NCI-H2171 (cell line): ENCODE results near the gene ENO2.
"Not testable (repeated sequence)": the region's sequence is repeated elsewhere in the genome, so short reads cannot be mapped to it uniquely, and the experiment has no call there.

Source experiments
- DNase-seq: peaks from one replicate; lab custom pipeline; 2025; lab: John Stamatoyannopoulos, UW

Gene ENO2

DNA sequence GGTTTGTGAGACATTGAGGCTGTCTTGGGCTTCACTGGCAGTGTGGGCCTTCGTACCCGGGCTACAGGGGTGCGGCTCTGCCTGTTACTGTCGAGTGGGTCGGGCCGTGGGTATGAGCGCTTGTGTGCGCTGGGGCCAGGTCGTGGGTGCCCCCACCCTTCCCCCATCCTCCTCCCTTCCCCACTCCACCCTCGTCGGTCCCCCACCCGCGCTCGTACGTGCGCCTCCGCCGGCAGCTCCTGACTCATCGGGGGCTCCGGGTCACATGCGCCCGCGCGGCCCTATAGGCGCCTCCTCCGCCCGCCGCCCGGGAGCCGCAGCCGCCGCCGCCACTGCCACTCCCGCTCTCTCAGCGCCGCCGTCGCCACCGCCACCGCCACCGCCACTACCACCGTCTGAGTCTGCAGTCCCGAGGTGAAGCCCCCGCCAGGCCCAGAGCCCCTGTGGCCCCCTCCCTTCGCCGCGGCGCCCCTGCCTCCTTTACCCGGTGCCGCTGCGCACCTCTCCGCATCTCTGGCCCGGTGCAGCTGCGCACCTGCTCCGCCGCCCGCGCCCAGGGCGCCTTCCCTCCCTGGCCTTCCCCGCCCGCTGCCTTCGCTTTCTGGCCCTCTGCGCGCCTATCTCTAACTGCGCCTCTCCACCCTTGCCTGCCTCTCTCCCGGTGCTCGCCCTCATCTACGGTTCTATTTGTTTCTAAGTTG, at the start of gene ENO2:
ENO2 (plus strand) TSS at position 335 of the 701 bp plus-strand sequence. CDS start 1,253 bp downstream, outside the sequence.
- DNase-seq: peak; percentile 100

DNA sequence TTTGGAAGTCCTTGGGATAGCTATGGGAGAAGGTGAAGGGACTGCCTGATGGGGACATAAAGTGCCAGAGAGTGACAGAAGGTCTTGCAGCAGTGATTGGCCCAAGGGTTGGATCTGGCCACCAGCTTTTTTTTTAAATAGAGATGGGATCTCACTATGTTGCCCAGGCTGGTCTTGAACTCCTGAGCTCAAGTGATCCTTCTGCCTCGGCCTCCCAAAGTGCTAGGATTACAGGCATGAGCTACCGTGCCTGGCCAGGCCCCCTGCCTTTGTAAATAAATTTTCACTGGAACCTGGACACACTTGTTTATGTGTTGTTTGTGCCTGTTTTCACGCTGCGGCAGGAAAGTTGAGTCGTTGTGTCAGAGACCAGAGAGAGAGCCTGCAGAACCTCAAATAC, 49.1 kb upstream of the ENO2 start:
- not testable (repeated sequence) for DNase-seq

DNA sequence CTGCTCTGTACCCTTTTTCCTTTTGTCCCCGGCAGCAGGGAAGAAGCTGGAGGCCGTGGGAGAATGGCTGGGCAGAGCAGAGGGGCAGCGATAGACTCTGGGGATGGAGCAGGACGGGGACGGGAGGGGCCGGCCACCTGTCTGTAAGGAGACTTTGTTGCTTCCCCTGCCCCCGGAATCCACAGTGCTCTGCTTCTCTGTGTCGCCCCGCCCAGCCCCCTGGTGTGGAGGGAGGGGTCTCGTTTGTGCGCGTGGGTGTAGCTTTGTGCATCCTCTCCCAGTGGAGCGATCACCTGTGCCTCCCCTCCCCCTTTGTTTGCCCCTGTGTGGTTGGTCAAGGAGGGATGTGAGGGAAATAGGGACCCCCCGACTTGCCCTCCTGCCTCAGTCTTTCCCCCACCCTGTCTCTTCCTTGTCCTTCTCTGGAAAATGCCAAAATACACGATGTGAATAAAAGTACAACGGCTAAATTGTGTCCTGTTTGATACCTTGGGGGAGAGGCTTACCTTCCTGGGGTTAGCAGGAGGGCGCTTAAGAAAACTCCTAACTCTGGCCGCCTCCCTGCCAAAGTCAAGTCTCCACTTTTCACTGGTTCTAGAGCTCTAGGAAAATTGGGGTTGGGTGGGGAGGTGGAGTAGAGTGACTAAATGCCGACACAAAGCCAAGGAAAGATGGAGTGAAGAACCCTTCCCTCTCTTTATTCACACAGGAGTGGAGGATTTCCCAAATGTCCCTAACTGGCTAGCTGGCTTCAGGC, 48.0 kb upstream of the ENO2 start:
- DNase-seq: no peak

DNA sequence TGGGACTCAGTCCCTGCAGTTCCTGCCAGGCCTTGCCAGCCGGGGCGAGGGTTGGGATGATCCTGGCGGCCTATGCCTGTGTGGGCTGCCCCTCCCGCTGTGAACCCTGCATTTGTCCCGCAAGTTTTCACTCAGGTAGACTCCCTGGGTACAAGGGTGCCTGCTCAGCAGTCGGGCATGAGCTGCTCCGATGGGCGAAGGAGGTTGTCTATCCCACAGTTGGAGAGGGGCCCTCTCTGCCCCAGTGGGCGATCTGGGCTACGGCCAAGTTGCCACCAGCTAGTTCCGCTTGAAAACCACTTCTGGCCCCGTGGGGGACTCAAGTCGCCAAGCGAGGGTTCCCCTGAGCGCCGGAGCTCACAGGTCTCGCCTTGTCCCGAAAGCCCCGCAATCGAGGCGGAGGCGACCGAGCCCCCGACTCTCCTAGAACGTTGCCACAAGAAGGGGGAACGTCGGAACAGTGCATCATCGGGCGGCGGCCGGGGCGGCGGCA, 47.4 kb upstream of the ENO2 start:
- no peak for DNase-seq

DNA sequence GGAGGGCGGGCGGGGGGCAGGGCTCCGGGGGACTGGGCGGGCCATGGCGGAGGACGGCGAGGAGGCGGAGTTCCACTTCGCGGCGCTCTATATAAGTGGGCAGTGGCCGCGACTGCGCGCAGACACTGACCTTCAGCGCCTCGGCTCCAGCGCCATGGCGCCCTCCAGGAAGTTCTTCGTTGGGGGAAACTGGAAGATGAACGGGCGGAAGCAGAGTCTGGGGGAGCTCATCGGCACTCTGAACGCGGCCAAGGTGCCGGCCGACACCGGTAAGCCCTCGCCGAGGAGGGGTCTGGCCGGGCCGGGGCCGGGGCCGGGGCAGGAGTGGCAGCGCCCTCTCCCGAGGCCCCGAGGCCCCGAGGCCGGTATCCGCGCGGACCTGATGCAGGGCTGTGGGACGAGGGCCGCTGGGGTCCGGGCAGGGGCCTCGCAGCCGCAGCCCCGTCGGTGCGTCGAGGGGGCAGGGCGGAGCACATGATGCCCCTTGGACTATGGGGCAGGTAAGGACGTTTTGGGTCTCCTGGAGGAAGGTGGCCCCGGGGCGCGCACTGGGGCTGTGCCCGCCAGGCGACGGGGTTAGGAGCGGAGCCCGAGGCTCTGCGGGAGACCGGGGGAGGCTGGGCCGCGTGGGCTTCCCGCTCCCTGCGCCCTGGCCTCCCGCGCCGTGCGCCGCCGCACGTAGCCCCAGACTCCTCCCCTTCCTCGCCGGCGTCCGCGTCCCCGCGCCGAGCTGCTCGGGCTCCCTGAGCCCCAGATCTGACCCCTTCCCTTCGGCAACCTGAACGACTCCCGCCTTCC, 46.8 kb upstream of the ENO2 start, which contains the start of gene TPI1:
TPI1 (plus strand) TSS at position 119 of the 798 bp plus-strand sequence; CDS start at position 155, 36 bp downstream.
- peak; percentile 100 for DNase-seq

DNA sequence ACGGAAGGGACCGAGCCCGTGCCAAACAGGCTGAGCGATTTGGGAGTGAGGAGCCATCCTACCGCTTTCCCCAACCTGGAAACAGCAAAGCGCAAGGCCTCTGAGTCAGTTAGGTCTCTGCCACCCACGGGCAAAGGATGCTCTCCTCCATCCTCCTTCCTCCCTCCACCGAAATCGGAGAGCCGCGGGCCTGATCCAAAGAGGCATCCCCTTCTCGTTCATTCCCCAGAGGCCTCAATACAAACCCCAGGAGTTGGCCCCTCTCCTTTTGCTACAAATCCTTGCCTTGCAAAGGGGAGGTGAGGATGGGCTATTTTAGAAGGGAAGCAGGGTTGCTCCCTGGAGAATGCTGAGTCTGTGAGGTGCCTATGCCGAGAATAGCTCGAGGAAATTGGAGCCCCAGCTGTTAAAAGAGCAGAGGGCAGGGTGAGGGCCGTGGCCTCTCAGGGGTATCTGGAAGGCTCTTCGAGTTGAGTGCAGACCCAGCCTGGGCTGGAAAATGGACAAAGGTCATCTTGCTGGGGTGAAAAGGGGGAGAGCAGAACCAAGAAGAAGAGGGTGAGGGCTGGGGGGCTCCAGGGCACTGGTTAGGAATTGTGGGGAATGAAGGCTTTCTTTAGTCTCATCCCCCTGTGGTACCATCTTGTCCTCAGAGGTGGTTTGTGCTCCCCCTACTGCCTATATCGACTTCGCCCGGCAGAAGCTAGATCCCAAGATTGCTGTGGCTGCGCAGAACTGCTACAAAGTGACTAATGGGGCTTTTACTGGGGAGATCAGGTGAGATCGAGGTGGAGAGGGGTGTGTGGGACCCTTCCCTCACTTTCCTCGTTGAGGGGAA, 46.0 kb upstream of the ENO2 start:
- DNase-seq: peak; percentile 89

DNA sequence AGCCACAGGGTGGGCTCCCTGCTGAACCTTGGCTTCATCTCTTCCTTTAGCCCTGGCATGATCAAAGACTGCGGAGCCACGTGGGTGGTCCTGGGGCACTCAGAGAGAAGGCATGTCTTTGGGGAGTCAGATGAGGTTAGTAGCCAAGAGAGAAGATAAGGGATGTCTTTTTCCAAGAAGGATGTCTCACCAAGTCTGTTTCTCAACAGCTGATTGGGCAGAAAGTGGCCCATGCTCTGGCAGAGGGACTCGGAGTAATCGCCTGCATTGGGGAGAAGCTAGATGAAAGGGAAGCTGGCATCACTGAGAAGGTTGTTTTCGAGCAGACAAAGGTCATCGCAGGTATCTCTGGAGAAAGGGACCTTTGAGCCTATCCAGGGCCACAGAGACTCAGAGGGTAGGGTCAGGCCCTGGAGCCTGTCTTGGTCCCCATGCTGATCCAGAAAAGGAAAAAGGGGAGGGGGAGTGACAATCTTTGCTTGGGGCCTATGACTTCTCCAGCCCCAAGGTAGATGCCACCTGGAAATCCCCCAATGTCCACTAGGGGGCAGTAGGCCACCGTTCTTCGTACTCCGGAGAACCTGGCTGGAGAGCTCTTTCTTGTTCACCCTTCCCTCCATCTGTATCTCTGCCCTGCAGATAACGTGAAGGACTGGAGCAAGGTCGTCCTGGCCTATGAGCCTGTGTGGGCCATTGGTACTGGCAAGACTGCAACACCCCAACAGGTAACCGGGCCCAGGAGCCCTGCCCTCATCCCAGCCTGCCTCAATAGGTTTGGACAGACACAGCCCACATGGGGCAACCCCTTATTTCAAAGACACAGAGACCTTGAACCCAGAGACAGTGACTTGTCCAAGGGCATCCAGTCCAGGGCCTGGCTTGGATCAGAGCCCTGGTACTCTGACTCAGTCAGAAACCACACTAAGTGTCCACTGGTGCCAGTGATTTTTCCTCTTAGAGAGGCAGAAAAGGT, 45.0 kb upstream of the ENO2 start:
- DNase-seq: peak; percentile 98

DNA sequence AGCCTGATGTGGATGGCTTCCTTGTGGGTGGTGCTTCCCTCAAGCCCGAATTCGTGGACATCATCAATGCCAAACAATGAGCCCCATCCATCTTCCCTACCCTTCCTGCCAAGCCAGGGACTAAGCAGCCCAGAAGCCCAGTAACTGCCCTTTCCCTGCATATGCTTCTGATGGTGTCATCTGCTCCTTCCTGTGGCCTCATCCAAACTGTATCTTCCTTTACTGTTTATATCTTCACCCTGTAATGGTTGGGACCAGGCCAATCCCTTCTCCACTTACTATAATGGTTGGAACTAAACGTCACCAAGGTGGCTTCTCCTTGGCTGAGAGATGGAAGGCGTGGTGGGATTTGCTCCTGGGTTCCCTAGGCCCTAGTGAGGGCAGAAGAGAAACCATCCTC, 44.1 kb upstream of the ENO2 start:
- not testable (repeated sequence) for DNase-seq

DNA sequence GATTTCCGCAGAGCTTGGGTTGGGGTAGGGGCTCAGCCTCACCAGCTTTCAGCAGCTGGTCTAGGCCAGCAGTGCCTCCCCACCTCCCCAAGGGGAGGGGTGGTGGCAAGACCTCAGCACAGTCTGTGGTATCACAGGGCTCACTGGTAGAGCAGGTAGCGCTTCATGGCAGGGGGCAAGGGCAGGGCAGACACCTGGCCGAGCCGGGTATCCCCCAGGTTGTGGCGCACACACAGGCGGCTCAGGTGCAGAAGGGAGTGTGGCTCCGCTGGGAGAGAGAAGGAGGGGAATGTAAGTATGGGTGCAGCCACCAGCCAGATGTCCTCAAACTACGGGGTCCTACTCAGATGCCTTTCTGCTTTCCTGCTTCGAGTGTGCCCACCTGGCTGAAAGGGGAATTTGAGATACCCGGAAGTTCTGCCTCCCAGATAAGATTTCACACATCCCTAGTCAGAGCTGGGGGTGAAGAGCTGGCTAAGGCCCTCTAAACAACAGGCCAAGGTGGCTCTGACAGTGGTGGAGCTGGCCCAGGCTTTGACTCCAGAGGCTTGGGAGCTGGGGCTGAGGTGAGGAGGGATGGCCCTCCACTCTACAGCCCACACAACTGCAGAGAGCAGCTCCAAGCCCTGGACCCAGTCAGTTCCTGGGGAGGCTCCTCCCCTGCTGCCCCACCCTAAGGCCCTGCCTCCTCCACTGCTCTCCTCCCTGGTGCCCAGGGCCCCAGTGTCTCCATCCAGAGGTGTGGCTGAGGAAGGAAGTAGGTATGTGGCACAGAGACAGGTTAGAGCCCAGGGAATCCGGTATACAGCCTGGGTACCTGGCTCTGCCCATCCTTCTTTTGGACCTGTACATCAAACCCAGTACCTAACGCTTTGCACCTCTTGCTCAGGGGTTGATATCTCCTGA, 43.1 kb upstream of the ENO2 start:
- peak; percentile 91 for DNase-seq

DNA sequence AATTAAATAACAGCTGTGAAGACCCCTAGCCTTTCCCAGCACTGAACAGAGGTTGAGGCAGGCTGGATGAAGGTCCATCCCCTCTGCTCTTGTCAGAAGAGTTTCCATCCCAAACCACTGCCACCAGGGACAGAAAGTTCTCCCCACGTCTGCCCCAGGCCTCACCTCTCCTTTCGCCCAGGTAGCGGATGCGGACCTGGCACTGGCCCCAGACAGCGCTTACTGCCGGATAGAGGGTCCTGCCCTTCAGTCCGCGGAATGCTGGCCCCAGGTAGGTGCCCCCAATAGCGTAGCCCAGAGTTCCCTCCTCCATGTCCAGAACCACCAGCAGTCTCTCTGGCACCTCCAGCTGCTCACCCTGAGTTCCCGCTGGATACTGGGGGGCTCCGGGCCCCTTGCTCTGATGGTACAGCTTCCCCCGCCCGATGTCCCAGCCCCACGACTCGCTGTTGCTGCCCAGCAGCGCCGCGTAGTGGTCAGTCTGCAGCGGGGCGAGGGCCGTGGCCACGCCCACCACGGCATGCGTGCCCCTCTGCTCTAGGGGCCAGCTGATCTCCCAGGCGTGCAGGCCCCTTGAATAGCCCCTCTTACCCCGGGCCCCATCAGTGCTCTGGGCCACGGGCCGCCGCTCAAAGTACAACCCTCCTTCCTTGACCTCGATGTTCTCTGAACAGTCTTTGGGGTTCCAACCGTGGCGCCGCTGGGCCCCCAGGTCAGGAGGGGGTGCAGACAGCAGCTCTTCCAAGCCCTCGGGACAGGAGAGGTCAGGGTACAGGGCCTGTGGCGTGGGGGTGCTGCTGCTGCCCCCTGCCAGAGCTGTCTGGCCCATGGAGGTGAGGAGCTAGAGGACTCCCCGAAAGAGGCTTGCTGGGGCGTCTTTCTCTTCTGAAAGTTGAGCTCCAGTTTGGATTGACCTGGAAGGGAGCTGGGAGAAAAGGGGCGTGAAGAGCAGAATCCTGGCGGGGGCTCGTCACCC, 42.0 kb upstream of the ENO2 start:
- DNase-seq: peak; percentile 100

DNA sequence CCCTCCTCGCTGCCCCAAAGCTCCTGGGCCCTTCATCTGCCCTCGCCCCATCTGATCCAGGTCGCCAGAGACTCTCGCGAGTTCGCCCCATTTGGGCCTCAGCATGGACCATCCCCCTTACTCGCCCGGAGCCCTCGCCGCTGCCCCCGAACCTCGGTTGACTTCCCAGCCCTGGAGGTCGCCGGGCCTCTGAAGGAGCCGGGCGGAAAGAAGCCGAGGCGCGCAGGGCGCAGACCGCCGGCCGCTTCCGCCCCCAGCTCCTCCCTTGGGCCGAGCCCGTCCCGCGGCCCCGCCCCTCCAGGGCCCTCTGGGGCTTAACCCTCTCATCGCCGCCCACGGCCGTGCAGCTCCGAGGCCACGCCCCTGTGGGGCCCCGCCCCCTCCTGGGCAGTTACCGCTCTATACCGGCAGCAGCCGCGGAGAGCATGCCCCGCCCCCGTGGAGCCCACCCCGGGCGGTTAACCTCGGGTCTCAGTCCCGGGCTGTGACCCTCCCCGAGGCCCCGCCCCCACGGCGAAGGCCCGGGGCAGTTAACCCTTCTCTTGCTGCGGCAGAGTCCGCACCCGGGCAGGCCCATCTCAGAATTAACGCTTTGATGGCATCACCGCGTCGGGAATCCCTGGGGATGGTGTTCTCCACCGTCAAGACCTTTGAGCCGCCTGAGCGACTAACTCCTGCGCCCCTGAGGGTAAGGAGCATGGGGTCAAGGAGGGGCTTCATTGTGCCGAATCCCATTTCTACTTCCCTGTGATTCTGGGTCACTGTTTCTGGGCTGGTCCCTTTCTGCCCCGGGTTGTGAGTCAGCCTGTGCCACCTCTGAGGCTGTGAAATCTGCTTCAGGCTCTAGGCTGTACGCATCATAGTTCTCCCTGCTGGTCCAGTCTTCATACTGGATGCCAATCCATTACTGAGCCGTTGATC, 41.0 kb upstream of the ENO2 start, which contains the start of gene SPSB2:
SPSB2 (minus strand) TSS at position 210 of the 921 bp plus-strand sequence. CDS start 402 bp downstream, outside the sequence.
- DNase-seq: peak; percentile 100

DNA sequence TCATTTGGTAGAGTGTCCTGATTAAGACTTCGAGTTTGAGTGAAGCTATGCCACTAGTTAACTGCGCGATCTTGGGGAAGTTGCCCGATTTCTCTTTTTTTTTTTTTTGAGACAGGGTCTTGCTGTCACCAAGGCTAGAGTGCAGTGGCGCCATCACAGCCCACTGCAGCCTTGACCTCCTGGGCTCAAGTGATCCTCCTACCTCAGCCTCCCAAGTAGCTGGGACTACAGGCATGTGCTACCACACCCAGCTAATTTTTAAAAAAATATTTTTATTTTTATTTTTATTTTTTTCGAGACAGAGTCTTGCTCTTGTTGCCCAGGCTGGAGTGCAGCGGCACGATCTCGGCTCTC, 40.4 kb upstream of the ENO2 start:
- not testable (repeated sequence) for DNase-seq

DNA sequence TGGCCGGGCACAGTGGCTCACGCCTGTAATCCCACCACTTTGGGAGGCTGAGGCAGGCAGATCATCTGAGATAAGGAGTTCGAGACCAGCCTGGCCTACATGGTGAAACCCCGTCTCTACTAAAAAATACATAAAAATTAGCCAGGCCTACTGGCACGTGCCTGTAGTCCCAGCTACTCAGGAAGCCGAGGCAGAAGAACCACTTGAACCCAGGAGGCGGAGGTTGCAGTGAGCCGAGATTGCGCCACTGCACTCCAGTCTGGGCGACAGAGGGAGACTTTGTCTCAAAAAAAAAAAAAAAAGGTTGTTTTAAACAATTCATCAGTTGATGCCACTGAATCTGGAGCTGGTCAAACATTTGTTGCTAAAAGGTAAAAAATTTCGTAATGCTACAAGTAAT, 34.6 kb upstream of the ENO2 start:
- DNase-seq: not testable (repeated sequence)

DNA sequence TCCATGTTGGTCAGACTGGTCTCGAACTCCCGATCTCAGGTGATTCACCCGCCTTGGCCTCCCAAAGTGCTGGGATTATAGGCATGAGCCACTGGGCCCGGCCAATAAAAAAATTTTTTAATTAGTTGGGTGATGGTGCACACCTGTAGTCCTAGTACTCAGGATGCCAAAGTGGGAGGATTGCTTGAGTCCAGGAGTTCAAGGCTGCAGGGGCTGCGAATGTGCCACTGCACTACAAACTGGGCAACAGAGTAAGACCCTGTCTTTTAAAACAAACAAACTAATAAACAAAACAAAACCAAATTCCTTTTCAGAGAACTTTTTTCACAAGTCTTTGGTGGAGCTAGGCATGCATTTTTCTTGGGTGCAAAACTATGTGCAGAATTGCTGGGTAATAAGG, 31.1 kb upstream of the ENO2 start:
- DNase-seq: no peak

DNA sequence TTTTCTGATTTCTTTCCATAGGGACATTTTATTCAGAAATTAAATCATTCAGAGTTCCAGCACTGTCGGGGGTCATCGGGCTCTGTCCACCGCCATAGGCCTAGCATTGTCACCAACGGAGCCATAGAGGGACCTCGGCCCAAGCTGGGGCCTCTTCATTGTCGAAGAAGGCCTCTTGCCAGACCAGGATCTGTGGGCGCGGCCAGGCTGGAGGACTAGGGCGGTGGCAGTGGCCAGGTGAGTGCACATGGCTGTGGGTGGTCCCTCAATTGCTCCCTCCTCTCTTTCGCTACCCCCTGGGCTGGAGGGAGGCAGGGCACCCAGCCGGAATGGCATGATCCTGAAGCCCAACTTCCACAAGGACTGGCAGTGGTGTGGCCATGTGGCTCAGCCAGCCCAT, 30.7 kb upstream of the ENO2 start:
- no peak for DNase-seq

DNA sequence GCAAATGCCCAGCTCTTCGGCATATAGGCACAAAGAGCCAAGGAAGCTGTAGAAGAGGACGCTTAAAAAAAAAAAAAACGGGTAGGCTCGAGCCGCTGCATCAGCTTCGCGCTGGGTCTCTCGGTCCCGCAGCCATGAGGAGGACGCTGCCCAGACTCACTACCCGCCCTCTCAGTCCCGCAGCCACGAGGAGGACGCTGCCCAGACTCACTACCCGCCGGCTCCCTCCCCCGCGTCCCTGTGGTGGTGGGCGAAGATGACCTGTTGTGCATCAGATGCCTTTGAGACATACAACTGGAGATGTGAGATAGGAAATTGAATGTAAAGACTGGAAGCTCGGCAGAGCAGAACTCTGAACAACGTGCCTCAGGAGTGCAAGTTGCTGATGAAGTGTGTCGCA, 29.8 kb upstream of the ENO2 start:
- no peak for DNase-seq
